ENCODE results near the gene RNF212B. TPM values are rescaled to one million over a fixed set of nuclear protein-coding genes. Genes with fewer than 3 reads are reported as not detected.

Gene RNF212B
- total RNA-seq, 4 donors from 2014 or later, result not detected

GRCh38 chr14:23319746-23320583, 82.2 kb downstream of the RNF212B start:
- H3K27me3 ChIP-seq, result no peaks in the 10 kb centered on the region
- peaks cover 0 to 45% (median 15%) of the 10 kb centered on the region in 3 donors for H3K36me3 ChIP-seq
- TF ChIP-seq CTCF (IDR thresholded peaks at IDR 0.05) (no peak), POLR2A (IDR thresholded peaks at IDR 0.05) (no peak)
- peak overlapping the region; percentile 94 to 100 (median 98) for H3K27ac ChIP-seq
- DNase-seq, result no peak
- H3K4me1 ChIP-seq, result peaks cover 15 to 37% (median 16%) of the 10 kb centered on the region in 3 donors
- 89 to 94% methylated on average over 17 of the region's 17 CpGs for WGBS, 2 donors
- H3K4me3 ChIP-seq, result peak overlapping the region in 3 of 4 donors; percentile 40 to 95 (median 95)
- no peaks in the 10 kb centered on the region for H3K9me3 ChIP-seq
- intact Hi-C loops (cut with DNase I), result no loop called here

GRCh38 chr14:23320584-23321571, 83.1 kb downstream of the RNF212B start, which contains the start of gene PABPN1:
TSS of gene PABPN1 (plus strand) at chr14:23321457. CDS start at chr14:23321470, 13 bp downstream.
- Histone ChIP-seq H3K9me3 (no peaks in the 10 kb centered on the region), H3K36me3 (peaks cover 0 to 50% (median 16%) of the 10 kb centered on the region in 3 donors), H3K4me1 (peaks cover 15 to 37% (median 16%) of the 10 kb centered on the region in 3 donors), H3K27me3 (no peaks in the 10 kb centered on the region), H3K27ac (peak within 1 kb of the TSS; percentile 94 to 100 (median 99)), H3K4me3 (peak within 1 kb of the TSS; percentile 94 to 99 (median 95))
- intact Hi-C loops (cut with DNase I), result no loop called here
- TF ChIP-seq POLR2A (IDR thresholded peaks at IDR 0.05), result peak in 2 of 4 donors; percentile 4 to 62
- TF ChIP-seq CTCF (IDR thresholded peaks at IDR 0.05), result no peak
- WGBS, 2 donors, result 19 to 35% methylated on average over 7 to 15 of the region's 63 CpGs
- peak; percentile 97 for DNase-seq

- Histone ChIP-seq H3K36me3 (peaks cover 0 to 46% (median 16%) of the 10 kb centered on the region in 3 donors), H3K4me1 (peaks cover 15 to 37% (median 16%) of the 10 kb centered on the region in 3 donors), H3K27ac (peak overlapping the region; percentile 94 to 100 (median 99)), H3K27me3 (no peaks in the 10 kb centered on the region), H3K4me3 (peak overlapping the region; percentile 94 to 99 (median 95)), H3K9me3 (no peaks in the 10 kb centered on the region)
- TF ChIP-seq CTCF (IDR thresholded peaks at IDR 0.05), result no peak
- TF ChIP-seq POLR2A (IDR thresholded peaks at IDR 0.05), result no peak
- WGBS, 2 donors, result 0 to 2% methylated on average over 15 to 32 of the region's 64 CpGs
- intact Hi-C loops (cut with DNase I), result no loop called here
- no peak for DNase-seq
These were observed 84.1 kb downstream of the RNF212B start for GRCh38 chr14:23321572-23322547.

Small RNAs within 50 kb of the gene (small RNA-seq; reads per million reads assigned to genes)
- gene AL049829.1 (0 reads per million in 4 donors), gene RNU6-1046P (0 reads per million in 4 donors)

Other genes starting within 250 kb of the RNF212B start
- 10 to 100 TPM in 2 of 4 donors, 1 to 10 TPM in 2; 3.4 to 12.7 (median 8.8) TPM for gene C14orf93, start 227.8 kb upstream of the RNF212B start, total RNA-seq
- gene PSMB5, start 203.0 kb upstream of the RNF212B start, total RNA-seq, result 100 to 1,000 TPM; 140 to 185 (median 153) TPM
- gene PSMB11, start 195.7 kb upstream of the RNF212B start, total RNA-seq, result not detected
- gene CDH24, start 180.4 kb upstream of the RNF212B start, total RNA-seq, result 1 to 10 TPM; 3.4 to 6.7 (median 4.8) TPM
- gene ACIN1, start 142.8 kb upstream of the RNF212B start, total RNA-seq, result 100 to 1,000 TPM in 1 of 4 donors, 10 to 100 TPM in 3; 51.4 to 107 (median 83.0) TPM
- gene C14orf119, start 142.4 kb upstream of the RNF212B start, total RNA-seq, result 10 to 100 TPM; 17.5 to 42.0 (median 31.0) TPM
- gene CIROP, start 132.9 kb upstream of the RNF212B start, total RNA-seq, result under 1 TPM in 1 of 4 donors, not detected in 3; 0.38 TPM
- not detected for gene CEBPE, start 118.7 kb upstream of the RNF212B start, total RNA-seq
- gene SLC7A8, start 54.3 kb upstream of the RNF212B start, total RNA-seq, result 10 to 100 TPM; 22.2 to 58.0 (median 39.8) TPM
- gene HOMEZ, start 48.2 kb downstream of the RNF212B start, total RNA-seq, result 10 to 100 TPM in 1 of 4 donors, 1 to 10 TPM in 3; 7.9 to 10.6 (median 9.5) TPM
- 1 to 10 TPM; 1.7 to 7.1 (median 3.4) TPM for gene PPP1R3E, start 64.9 kb downstream of the RNF212B start, total RNA-seq
- 10 to 100 TPM; 36.7 to 57.8 (median 47.4) TPM for gene BCL2L2, start 68.9 kb downstream of the RNF212B start, total RNA-seq
- gene PABPN1, start 83.5 kb downstream of the RNF212B start, total RNA-seq, result 10 to 100 TPM; 28.2 to 63.8 (median 51.3) TPM
- gene SLC22A17, start 115.0 kb downstream of the RNF212B start, total RNA-seq, result 1 to 10 TPM in 3 of 4 donors, under 1 TPM in 1; 0.88 to 9.2 (median 3.3) TPM
- gene EFS, start 127.2 kb downstream of the RNF212B start, total RNA-seq, result 10 to 100 TPM; 17.8 to 34.4 (median 20.9) TPM
- gene IL25, start 134.9 kb downstream of the RNF212B start, total RNA-seq, result not detected
- gene CMTM5, start 139.1 kb downstream of the RNF212B start, total RNA-seq, result not detected
- not detected for gene MYH6, start 170.3 kb downstream of the RNF212B start, total RNA-seq
- not detected for gene MYH7, start 197.7 kb downstream of the RNF212B start, total RNA-seq
- gene NGDN, start 231.8 kb downstream of the RNF212B start, total RNA-seq, result 10 to 100 TPM in 3 of 4 donors, 1 to 10 TPM in 1; 9.5 to 43.3 (median 35.3) TPM